GM21447 (cell line): ENCODE data around the gene RPIA.
"Not testable (repeated sequence)": the region's sequence is repeated elsewhere in the genome, so short reads cannot be mapped to it uniquely, and the experiment has no call there.

Source experiments
- ATAC-seq: cut with Tn5 transposase; IDR thresholded peaks from one replicate; pipeline ENCODE4 v1.9.1; 2021; ENCODE audit not compliant: unreplicated experiment

RPIA gene

GRCh38 chr2:88691339-88692183, at the start of gene RPIA:
Gene RPIA, plus strand, starts transcription at chr2:88691673. Its CDS starts 26 bp downstream, at chr2:88691699.
- peak; percentile 95 for ATAC-seq

- ATAC-seq: no peak
Measured at GRCh38 chr2:88642278-88642677, 49.2 kb upstream of the RPIA start.

- not testable (repeated sequence) for ATAC-seq
Measured at GRCh38 chr2:88645291-88645882, 46.1 kb upstream of the RPIA start.

- no peak for ATAC-seq
Measured at GRCh38 chr2:88651646-88652045, 39.8 kb upstream of the RPIA start.

GRCh38 chr2:88654714-88655113, 36.8 kb upstream of the RPIA start:
- ATAC-seq: no peak

GRCh38 chr2:88656690-88657089, 34.8 kb upstream of the RPIA start:
- no peak for ATAC-seq

GRCh38 chr2:88657131-88657530, 34.3 kb upstream of the RPIA start:
- ATAC-seq: no peak

GRCh38 chr2:88658326-88658725, 33.1 kb upstream of the RPIA start:
- ATAC-seq: no peak

- ATAC-seq: no peak
Measured at GRCh38 chr2:88658881-88659537, 32.5 kb upstream of the RPIA start.

GRCh38 chr2:88659538-88659915, 31.9 kb upstream of the RPIA start:
- ATAC-seq: no peak

GRCh38 chr2:88660622-88661021, 30.9 kb upstream of the RPIA start:
- ATAC-seq: no peak

- no peak for ATAC-seq
Measured at GRCh38 chr2:88666576-88666975, 24.9 kb upstream of the RPIA start.

GRCh38 chr2:88667219-88667618, 24.3 kb upstream of the RPIA start:
- ATAC-seq: no peak

- ATAC-seq: no peak
Measured at GRCh38 chr2:88668862-88669261, 22.6 kb upstream of the RPIA start.

- peak; percentile 94 for ATAC-seq
Measured at GRCh38 chr2:88669482-88670214, 21.8 kb upstream of the RPIA start.

GRCh38 chr2:88671786-88672427, 19.6 kb upstream of the RPIA start:
- ATAC-seq: no peak

- no peak for ATAC-seq
Measured at GRCh38 chr2:88673363-88673762, 18.1 kb upstream of the RPIA start.

- no peak for ATAC-seq
Measured at GRCh38 chr2:88680266-88680902, 11.1 kb upstream of the RPIA start.

GRCh38 chr2:88680916-88681315, 10.6 kb upstream of the RPIA start:
- ATAC-seq: no peak
